ENCODE data around the gene INPP5A.

Gene INPP5A

DNA sequence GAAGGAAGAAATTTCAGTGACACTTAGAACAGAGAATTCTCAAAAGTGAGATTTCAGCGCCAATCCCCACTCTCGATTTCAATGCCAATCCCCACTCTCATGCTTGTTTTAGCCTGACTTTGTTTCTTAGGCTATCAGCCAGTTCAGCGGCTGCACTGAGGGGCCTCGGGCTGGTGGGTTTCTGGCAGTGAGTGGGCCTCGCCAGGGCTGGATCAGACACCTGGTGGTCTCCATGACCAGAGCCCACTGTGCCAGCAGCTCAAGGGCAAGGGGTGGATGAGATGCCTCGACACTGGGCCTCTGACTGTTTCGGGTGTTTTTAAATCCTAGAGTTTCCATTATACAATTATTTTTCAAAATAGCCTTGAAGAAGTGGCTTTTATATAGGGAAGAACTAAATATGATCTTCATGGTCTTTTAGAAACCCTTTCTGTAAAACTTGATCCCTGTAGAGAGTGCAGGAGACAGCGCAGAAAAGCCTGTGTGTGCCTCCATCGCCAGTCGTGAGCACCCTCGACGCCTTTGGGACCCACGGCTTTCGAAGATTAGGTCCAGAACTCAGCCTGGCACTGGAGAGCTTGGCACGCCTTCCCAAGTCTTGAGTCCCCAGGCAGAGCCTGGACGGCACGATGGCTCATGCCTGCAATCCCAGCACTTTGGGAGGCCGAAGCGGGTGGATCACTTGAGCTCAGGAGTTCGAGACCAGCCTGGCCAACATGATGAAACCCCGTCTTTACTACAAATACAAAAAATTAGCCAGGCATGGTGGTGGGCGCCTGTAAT, 76.2 kb downstream of the INPP5A start:
- no peak for DNase-seq (ENCODE audit: low spot score)

DNA sequence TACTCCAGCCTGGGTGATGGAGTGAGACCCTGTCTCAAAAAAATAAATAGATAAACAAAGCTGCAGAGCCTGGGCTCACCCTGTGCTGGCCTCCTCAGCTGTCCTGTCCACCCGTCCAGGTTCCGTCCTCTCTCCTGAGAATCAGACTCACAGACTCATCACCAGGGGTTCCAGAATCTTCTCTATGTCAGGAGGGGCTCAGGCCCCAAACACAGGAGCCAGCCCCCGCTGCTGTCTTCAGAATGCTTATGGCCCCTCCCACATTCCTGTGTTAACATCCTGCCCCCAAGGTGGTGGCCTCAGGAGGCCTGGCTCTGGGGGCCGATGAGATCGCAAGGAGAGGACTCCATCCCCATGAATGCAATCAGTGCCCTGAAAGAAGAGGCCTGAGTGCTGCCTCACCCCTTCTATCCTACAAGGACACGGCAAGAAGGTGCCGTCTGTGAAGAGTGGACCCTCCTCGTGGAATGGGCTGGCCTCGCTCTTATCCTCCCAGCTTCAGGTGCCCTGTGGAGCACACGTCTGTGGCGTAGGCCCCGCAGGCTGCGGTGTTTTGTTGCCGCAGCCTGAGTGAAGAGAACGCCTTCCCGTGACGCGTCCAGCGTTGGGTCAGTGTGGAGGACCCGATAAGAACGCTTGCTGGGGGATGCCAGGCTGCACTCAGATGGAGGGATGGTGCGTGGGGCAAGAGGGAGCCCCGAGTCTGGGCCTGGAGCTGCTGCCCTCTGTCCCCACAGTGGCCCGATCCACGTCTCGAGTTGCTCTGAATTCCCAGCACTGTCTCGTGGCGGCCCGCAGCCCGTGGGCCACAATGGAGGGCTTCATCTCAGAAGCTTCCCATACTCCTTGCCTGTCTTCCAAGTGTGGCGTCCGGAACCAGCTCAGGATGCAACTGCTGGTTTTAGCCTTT, 77.1 kb downstream of the INPP5A start:
- no peak for DNase-seq (ENCODE audit: low spot score)

DNA sequence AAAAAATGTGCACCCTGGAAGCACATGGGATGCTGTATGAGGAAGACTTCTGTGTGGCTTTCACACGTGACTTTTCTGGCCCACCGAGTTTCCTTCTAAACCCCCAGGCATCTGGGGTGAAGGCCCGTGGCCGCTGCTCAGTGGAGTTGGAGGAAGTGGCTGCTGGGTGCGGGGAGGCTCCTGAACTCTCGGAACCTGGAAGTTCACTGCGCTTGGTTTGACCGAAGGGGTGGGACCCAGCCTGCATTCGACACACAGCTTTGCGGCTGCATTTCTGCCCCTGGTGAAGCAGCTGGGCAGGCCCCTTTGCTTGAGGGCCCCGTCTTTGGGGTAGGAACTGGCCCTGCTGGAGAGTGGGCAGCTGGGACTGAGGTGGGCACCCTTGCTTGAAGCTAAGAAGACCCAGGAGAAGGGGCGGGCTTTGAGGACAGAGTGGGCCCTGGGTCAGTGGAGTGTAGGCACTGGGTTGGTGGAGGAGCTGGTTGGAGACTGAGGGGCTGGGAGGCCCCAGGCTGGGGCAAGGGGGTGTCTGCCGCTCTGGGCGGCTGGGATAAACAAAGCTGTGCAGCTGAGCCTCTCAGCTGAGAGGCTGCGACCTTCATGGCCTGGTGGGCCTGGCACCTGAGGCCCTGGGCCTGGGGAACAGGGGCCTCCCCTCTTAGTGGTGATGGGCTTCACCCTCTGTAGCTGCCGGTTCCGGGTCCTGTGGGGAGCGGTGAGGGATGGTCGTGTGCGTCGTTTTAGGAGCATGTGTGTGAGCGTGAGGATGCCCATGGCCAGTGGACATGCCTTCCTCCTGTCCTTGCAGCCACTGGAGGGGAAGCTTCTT, 78.0 kb downstream of the INPP5A start:
- no peak for DNase-seq (ENCODE audit: low spot score)

DNA sequence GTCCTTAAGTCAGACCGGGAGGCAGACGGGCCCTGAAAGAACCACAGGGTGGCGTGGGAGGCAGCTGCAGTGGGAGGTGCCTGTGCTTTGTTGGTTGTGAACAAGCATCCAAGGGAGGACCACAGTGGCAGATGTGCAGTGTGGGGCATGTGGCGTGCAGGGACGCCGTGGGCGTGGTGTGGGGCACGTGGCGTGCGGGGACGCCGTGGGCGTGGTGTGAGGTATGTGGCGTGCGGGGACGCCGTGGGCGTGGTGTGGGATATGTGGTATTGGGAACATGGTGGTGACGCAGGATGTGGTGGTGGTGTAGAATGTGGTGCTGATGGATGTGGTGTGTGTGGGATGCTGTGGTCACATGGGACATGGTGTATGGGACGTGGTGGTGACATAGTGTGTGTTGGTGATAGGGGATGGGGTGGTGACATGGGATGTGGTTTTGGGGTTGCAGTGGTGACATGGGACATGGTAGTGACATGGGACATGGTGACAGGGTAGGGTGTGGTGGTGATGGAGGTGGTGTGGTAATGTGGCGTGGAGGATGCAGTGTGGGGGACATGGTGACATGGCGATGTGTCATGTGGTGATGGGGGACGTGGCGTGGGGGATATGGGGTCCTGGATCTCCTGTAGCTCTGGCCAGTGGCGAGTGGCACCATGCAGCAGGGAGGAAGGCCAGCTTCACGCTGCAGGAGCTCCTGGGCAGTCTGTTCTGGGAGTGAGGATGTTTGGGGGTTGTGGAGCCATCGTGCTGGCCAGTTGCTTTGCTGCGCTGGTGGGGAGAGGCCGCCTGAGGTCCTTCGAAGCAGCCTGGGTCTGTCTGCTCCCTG, 78.8 kb downstream of the INPP5A start:
- no peak for DNase-seq (ENCODE audit: low spot score)

DNA sequence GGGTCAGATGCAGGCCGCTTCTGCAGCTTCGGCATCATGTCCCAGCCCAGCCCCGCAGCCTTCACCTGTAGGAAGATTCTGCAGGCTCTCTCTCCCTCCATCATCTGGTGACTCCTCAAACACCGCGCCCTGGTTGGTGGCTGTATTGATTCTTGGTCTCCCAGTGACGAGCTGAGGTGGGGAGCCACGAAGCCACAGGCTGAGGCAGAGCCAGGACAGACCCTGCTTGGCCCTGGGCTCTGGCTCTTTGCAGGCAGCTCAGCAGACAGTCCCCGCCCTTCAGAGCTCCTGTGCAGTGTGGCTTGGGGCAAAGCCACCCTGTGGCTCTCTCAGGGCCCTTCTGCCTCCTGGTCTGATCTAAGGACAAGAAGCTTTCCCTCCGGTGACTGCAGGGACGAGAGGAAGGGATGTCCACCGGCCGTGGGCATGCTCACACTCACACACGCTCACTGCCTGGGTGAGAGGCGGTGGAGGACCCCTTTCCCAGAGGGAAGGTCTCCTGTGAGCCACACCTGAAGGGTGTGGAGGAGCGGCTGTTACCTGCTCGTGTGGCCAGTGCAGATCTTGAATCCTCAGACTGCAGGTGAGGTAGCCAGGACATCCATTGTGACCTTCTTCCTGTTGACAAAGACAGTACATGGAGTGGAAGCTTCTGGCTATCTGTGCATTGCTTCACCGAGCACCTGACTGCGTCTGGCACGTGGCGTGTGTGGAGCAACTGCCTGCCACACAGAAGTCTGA, 79.6 kb downstream of the INPP5A start:
- DNase-seq (ENCODE audit: low spot score): no peak

DNA sequence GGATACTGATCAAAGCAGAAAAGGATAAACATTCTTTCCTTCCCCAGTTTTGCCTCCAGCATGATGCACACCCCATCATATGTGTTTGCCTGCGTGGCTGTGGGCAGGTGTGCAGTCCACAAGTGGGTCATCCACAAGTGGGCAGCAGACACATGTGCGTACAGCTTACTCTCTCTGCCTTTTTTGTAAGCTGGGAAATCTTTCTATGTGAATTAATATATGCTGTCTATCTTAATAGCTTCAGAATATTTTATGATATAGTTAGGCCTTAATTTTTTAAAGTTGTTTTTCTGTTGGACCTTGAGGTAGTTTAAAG, 80.1 kb downstream of the INPP5A start:
- DNase-seq (ENCODE audit: low spot score): no peak

DNA sequence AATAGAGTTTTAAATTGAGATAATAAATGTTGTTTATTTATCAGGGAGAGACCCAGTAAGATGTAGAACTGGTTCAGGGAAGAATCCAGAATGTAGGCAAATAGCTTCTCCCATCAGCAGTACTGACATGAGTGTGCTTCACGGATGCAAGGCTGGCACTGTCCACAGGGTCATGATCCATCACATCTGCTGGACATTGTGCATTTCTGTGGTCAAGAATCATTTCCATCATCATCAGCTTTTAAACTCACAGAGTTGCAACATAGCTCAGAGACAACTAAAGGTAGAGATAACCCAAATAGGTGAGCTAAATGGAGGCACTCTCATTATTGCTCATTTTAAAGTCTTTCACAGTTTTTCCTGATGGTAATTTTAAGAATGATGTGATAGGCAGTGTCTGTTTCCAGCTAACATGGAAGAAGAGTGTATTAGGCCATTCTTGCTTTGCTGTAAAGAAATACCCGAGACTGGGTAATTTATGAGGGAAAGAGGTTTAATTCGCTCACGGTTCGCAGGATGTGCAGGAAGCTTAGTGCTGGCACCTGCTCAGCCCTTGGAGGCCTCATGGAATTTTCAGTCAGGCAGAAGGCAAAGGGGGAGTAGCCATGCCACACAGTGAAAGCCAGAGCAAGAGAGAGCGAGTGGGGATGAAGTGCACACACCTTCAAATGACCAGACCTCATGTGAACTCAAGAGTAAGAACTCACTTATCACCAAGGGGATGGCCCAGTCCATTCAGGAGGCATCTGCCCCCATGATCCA, 80.8 kb downstream of the INPP5A start:
- no peak for DNase-seq (ENCODE audit: low spot score)

DNA sequence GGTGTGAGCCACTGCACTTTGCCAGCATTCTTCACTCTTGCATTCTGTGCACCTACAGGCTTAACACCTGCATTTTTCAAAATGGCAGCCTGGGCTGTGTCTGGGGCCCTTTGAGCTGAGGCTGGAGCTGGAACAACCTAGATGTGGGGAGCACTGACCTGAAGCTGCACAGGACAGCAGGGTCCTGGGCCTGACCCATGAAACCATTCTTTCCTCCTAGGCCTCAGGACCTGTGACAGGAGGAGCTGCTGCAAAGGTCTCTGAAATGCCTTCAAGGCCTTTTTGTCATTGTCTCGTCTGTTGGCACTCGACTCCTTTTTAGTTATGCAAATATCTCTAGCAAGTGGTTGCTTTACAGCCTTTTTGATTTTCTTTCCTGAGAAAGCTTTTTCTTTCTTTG, 82.3 kb downstream of the INPP5A start:
- DNase-seq (ENCODE audit: low spot score): no peak

DNA sequence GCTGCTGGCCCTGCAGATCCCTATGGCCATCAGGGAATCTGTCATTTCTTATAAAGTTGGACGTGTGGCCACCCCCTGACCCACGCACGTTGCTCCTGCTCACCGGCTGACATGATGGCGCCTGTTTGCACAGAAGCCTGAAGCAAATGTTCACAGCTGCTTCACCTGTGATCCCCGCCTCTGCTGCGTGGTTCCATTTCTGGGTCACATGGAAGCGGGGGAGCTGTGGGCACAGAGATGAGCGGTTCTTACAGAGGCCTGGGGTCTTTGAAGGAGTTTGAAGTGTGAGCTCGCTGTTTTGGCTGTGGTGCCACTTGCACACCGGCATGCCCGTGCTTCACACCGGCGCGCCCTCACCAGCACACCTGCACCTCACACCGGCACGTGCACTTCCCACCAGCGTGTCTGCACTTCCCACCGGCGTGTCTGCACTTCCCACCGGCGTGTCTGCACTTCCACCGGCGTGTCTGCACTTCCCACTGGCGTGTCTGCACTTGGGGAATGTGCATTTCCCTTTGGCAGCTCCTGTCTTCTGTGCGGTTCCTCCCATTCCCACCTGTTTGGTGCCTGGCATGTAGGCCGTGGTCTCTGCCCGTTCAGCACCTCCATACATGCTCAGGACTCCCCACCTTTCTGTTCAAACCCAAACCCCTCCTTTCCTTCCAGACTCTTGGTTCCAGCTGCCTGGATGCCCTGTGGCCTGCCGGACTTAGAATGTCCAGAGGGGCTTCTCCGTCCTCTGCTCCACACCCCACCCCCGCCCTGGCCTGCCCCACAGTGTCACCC, 86.7 kb downstream of the INPP5A start:
- DNase-seq (ENCODE audit: low spot score): no peak

DNA sequence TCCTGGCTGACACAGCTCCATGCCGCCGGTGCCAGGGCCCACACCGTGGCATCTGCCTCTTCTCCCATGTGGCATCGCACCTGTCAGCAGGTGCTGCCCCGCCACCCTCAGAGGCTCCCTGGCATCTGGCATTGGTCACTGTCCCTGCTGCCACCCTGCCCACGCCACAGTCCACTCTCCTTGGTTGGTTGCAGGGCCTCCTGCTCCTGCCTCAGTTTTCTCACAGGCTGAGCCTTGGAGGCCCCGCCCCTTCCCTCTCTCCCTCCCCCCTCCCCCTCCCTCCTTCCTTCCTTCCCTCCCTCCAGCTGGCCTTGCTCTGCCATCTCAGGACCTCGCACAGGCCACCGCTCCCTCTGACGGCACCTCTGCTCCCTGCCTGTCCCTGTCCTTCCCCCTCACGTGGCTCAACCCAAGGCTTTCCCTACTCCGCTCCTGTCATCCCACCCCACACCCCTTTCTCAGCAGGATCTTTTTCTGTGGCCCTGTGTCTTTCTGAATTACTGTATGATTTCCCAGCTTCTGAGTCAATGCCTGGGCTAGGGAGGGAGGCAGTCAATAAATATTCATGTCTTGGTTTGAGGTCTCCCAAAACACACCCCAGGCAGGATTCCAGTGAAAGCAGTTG, 87.4 kb downstream of the INPP5A start:
- no peak for DNase-seq (ENCODE audit: low spot score)

DNA sequence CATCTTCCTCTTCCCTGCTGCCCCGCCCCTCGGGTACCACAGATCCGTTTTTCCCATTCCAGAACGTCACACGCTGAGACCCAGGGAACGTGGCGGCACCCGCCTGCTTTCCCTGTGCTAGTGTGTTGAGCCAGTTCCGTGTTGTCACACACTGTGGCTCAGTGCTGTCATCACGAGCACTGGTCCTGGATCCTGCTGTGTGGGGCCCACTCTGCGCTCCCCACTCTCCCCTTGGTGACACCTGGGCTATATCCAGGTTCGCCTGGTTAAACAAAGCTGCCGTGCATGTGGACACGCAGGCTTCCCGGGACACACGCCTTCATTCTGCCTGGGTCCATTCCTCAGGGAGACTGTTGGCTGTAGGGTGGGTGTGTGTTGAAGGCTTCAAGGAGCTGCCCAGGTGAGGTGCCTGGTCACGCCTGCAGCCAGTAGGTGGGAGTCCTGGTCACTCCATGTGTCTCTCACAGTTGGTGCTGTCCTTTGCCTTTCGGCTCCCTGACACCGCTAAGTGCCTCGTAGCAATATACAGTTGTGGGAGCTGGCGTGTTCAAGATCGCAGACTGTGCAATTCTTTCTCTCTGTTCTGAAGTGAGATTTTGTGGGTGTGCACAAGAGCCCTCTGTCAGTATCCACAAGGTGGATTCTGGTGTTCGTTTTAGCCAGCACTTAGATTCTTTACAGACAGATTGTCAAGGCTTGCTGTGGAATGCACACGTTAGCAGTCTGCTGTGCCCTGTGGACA, 88.6 kb downstream of the INPP5A start:
- no peak for DNase-seq (ENCODE audit: low spot score)

DNA sequence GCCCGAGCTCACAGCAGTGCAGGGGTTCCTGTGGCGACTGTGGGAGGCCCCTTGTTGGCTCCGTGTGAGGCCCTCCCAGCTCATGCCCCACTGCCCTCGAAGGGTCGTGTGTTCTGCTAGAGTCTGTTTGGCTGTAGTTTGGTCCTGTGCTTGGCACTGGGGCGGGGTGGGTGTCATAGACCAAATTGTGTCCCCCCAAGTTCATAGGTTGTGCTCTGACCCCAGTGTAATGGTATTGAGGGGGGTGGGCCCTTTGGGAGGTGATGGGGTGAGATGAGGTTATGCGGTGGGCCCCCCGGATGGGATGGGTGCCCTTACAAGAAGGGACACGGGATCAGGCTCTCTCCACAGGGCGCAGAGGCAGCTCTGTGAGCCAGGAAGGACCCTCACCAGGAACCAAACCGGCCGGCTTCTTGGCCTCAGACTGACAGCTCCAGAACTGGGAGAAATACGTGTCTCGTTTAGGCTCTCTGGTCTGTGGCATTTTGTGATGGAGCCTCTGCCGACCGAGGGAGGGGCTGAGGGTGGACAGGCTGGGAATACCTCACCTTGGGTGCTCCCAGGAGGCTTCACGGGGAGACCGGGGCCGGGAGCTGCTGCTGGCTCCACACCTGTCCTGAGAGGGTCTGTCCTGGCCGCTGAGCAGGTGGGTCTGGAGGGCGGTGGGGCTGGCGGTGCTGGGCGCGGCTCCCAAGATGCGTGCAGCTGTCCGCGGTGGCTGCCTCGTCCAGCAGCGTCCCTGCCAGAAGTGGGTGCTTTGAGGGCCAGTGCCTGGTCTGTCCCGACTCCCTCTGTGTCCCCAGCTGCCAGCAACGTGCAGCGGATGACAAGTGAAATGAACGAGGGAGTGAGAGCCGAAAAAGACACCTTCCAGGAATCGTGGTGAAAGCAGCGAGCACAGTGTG, 89.4 kb downstream of the INPP5A start:
- DNase-seq (ENCODE audit: low spot score): no peak

DNA sequence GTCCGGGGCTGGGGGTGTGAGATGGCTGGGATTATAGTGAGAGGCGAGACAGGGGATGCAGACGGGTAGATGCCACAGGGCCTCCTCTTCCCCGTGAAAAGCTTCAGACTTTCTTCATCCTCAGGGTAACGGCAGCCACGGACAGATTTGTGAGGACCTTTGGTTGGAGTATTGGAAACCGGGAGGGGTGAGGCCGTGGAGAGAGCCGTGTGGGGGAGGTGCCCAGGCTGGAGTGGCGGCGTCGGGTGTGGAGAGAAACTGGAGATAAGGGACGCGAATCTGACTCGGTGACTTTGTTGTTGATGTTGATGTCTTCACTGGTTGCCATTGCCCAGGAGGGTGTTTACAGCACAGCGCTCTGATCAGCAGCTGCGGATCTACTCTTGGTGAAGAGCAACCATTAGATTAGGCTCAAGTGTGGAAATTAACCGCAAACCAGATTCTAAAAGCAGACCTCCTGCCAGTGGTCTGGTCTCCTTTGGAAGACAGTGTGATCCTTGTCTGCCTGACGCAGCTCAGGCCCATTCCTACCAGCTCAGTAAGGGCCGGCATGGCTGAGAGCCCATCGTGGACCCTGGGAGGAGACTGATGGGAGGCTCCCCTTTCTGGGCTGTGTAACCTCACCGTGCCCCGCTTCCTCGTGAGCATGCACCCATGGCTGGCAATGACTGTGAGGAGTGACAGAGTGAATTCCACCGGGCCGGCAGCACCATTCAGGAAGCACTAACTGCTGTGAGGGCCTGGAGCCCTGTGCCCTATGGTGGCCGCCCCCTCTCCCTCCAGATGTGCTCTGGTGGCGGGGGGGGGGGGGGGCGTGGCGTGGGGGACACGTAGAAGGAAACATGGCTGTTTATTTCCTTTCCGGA, 90.3 kb downstream of the INPP5A start:
- no peak for DNase-seq (ENCODE audit: low spot score)

DNA sequence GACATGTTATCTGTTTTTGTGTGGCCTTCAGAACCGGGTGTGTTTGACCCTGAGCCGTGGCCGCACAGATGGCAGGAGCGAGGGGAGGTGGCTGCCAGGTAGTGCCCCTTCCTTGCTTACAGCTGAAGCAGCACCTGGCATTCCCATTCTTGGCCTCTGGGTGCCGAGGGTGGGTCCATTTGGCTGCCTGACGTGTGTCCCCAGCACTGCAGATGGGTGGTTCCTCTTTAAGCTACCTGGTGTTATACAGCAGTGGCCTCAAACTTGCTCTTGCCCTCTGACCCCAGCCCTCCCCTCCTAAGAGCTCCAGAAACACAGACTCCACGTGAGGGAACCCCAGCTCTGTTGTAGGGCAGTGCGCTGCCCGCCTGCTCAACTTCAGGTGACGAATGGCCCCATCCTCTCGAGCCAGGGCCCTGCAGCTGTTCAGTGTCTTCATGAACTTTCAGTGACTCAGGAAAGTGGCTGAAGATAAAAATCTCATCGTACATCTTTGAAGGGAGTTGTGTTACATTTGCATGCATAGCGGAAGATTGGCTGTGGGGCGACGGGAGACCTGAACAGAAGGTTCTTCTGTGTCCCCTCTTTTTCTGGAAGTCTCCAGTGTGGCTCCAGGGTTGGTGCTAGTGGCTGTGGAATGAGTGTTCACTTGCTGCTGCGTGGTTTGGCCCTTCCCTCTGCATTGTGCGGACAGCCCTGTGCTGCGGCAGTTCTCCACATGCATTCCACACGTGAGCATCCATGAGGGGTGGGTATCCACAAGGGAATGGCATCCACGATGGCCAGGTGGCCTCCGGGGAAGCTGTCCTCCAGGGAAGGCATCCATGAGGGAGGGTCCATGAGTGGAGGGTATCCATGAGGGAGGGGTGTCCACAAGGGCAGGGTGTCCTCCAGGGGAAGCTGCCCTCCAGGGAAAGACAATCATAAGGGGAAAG, 91.6 kb downstream of the INPP5A start:
- DNase-seq (ENCODE audit: low spot score): no peak

DNA sequence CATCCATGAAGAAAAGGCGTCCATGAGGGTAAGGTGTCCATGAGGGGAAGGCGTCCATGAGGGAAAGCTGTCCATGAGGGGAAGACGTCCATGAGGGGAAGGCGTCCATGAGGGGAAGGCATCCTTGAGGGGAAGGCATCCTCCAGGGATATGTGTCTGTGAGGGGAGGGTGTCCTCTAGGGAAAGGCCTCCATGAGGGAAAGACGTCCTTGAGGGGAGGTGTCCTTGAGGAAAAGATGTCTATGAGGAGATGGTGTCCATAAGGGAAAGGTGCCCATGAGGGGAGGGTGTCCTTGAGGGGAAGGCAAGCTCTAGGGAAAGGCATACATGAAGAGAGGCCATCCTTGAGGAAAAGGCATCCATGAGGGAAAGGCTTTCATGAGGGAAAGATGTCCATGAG, 92.6 kb downstream of the INPP5A start:
- DNase-seq (ENCODE audit: low spot score): no peak

Measured in COLO829 (cell line).